Fibroblast of skin of left quadriceps (primary cell): ENCODE data around the gene MED4.
"Not testable (repeated sequence)": the region's sequence is repeated elsewhere in the genome, so short reads cannot be mapped to it uniquely, and the experiment has no call there.

ENCODE experiments used
- DNase-seq, 2 experiments: peaks; one replicate each; pipeline ENCODE4 v3.0.0-alpha.2; 2013; ENCODE audit warnings: low read depth in 2 of 2

Gene MED4

GRCh38 chr13:48096670-48097069 is 1.8 kb upstream of the MED4 start:
- no peak for DNase-seq

- no peak for DNase-seq
Measured at GRCh38 chr13:48094404-48094780, 512 bp downstream of the MED4 start.

GRCh38 chr13:48093588-48093987 is 1.3 kb downstream of the MED4 start:
- no peak for DNase-seq

- DNase-seq, result no peak
Measured at GRCh38 chr13:48086272-48086671, 8.6 kb downstream of the MED4 start.

- DNase-seq, result no peak
Measured at GRCh38 chr13:48081739-48082138, 13.2 kb downstream of the MED4 start.

- DNase-seq, result no peak
Measured at GRCh38 chr13:48078251-48078656, 16.6 kb downstream of the MED4 start.

- DNase-seq, result no peak
Measured at GRCh38 chr13:48074006-48074405, 20.9 kb downstream of the MED4 start.

- no peak for DNase-seq
Measured at GRCh38 chr13:48072787-48073186, 22.1 kb downstream of the MED4 start.

- DNase-seq, result no peak
Measured at GRCh38 chr13:48072304-48072703, 22.6 kb downstream of the MED4 start.

- no peak for DNase-seq
Measured at GRCh38 chr13:48070942-48071341, 24.0 kb downstream of the MED4 start.

GRCh38 chr13:48069573-48069972 is 25.3 kb downstream of the MED4 start:
- DNase-seq, result no peak

GRCh38 chr13:48068952-48069351 is 26.0 kb downstream of the MED4 start:
- no peak for DNase-seq

GRCh38 chr13:48068036-48068435 is 26.9 kb downstream of the MED4 start:
- no peak for DNase-seq

- DNase-seq, result no peak
Measured at GRCh38 chr13:48066310-48066989, 28.5 kb downstream of the MED4 start.

GRCh38 chr13:48059951-48060350 is 35.0 kb downstream of the MED4 start:
- DNase-seq, result not testable (repeated sequence)

GRCh38 chr13:48058536-48058935 is 36.4 kb downstream of the MED4 start:
- not testable (repeated sequence) for DNase-seq

GRCh38 chr13:48055712-48056111 is 39.2 kb downstream of the MED4 start:
- no peak for DNase-seq

GRCh38 chr13:48054601-48055000 is 40.3 kb downstream of the MED4 start:
- no peak for DNase-seq

GRCh38 chr13:48050550-48050949 is 44.4 kb downstream of the MED4 start:
- no peak for DNase-seq

- peak; percentile 37 to 42 for DNase-seq
Measured at GRCh38 chr13:48043789-48044503, 51.0 kb downstream of the MED4 start.

GRCh38 chr13:48042894-48043293 is 52.0 kb downstream of the MED4 start:
- DNase-seq, result no peak

- DNase-seq, result peak; percentile 6 to 14
Measured at GRCh38 chr13:48040896-48041295, 54.0 kb downstream of the MED4 start.

GRCh38 chr13:48040049-48040448 is 54.9 kb downstream of the MED4 start:
- DNase-seq, result no peak

GRCh38 chr13:48038761-48039160 is 56.1 kb downstream of the MED4 start:
- no peak for DNase-seq
